ENCODE results near the gene SEMA3D.
"Not testable (repeated sequence)": the region's sequence is repeated elsewhere in the genome, so short reads cannot be mapped to it uniquely, and the experiment has no call there.

SEMA3D gene

DNA sequence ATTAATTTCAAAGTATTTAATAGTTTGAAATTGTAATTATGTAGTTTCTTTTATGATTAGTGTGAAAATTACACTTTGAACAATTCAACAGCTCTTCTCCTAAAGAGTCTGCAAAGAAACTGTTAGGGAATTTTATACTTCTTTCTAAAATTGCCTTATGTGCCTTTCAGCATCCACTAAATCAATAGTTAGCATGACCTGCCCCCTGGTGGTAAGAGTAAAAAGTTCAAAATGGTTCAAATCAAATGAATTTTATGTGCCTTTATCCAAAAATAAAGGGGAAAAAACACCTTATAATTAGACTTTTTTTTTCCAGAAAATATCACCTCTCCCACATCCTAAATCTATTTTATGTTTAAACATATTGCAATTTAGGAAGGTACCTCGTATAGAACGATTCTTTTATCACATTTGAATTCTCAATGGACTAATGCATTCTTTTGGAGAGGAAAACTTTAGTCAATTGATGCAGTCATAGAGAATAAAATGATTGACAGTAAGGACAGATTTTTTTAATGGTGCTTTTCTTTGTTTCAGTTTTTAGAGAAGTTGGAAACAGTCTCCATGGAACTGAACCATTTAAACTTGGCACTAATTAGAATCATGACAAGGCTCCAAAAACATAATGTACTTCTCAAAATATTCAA, 163.7 kb downstream of the SEMA3D start:
- DNase-seq: peak; percentile 41

GRCh38 chr7:85022064-85022697, 164.7 kb downstream of the SEMA3D start:
- DNase-seq: no peak

DNA sequence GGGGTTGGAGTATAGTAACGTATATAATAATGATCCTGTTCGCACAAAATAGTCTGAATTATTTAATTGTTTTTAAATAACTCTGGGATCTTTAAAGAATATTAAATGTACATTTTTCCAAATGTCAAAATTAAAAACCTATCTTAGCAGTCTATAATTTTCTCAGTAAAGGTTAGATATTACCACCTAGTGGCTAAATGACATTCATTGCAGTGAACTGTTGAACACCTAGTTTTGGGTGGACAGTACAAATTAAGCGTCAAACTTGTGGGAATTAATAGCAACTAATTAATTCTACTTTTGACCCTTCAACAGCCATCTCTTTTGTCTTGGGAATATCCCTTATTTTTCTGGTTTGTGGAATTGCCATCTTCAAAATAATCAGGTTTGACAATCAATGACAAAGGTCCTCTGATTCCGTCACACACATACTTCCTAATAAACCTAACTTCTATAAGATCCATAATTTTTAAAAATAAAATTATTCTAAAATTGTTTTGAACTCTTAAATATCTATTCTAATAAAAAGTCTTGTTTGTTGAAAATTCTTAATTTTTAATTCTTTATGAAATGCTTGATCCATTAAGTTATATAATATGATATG, 165.7 kb downstream of the SEMA3D start:
- no peak for DNase-seq

- no peak for DNase-seq
Observed at GRCh38 chr7:85019778-85020177, 167.1 kb downstream of the SEMA3D start.

- DNase-seq: no peak
Observed at GRCh38 chr7:85019176-85019575, 167.7 kb downstream of the SEMA3D start.

DNA sequence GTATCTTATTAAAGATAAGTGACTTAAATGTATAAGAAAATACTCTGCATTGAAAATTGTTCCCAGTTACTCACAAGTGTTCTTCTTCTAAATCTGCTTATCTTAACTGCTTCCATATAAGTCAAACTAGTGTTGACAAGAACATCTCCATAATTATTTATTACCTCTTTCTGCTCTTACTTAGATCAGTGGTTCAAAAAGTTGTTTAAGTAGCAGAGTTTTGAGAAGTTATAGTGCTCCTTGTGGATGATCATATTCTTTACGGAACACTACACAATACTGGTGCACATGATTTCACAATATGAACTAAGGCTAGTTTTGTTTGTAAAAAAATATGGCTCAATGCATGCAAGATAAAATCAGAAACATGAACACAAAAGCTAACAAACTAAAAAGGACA, 168.4 kb downstream of the SEMA3D start:
- no peak for DNase-seq

DNA sequence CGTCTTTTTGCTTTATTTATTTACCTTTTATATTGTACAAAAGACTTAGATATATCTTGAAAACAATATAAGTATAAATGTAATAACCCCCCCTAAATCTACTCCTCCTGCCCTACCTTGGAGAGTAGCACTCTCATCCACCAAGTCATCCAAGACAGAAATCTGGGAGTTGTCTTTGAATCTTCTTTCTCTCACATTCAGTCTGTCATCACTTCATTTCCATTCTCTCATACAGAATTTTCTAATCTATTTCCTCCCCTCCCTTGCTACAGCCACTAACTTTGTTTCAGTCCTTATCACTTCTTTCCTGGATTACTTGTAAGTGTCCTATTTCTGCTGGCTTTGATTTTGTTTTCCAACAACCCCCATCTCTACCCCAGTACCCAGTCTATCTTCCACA, 170.6 kb downstream of the SEMA3D start:
- no peak for DNase-seq

DNA sequence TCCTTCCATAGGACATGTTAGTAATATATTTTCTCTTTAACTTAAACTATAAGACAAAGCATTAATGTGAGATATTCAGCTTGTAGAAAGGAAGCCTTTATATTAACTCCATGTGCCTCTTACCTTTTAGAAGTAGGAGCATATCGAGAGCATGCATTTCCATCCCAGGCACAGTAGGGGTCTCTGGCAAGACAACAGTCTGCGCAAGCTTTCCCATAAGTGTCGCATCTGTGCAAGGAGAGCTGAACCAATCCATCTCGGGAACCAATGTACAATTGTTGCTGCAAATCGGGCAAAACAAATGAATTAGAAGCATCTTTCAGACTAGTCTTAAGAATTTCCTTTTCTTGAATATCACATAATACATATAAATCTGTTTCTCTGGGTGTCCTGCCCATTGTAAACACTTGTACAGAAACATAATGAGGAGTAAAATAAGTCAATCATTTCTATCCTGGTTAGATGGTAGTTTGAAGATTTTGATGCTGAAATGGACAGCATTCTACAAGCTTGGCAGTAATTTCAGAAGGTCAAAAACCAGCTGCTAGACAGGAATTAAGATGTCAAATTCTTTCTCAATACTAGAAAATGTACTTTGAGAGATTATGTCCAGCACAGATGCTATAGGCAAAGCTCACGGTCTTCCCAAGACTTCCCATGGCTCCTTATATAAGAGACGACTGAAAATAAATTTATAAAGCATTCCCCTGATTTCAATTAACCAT, 171.8 kb downstream of the SEMA3D start:
- DNase-seq: no peak

GRCh38 chr7:85011127-85011526, 175.7 kb downstream of the SEMA3D start:
- DNase-seq: no peak

DNA sequence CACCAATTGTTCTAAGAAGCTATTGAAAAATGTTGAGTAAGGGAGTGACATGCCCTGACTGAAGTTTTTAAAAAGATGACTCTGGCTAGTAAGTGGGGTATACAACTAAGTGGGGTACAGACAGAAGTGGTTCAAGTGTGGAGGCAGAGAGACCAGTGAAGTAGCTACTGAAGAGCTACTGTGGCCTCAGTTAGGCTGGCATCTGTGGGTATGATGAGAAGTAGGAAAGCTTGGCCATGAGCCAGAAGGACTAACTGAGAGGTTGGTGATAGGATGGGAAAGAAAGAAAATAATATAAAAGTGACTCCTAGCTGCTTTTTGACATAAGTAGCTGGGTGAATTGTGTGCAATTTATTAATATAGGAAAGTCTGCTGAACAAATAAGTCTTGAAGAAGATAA, 176.6 kb downstream of the SEMA3D start:
- no peak for DNase-seq

- DNase-seq: no peak
Observed at GRCh38 chr7:85006754-85007153, 180.1 kb downstream of the SEMA3D start.

- no peak for DNase-seq
Observed at GRCh38 chr7:85004402-85004801, 182.5 kb downstream of the SEMA3D start.

- DNase-seq: no peak
Observed at GRCh38 chr7:85001495-85002345, 185.1 kb downstream of the SEMA3D start.

GRCh38 chr7:85000735-85001350, 186.0 kb downstream of the SEMA3D start:
- DNase-seq: no peak

DNA sequence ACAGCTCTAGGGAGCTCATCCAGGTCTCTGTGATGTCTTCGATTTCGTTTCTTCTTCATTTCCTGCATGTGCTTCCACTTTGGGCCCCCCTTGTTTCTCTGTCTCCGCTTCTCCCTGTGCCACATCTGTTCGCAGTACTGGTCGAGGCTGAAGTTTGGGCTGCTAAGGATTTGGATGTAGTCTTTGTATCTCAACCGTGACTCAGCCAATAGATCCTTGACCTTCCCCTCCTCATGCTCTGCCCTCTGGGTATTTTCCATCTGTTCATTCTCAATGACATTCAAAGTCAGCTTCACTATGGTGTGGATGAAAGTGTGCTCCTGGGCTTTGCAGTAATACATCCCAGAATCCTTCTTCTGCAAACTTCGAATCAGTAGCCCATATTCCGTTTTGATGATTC, 187.4 kb downstream of the SEMA3D start:
- DNase-seq: no peak

- DNase-seq: no peak
Observed at GRCh38 chr7:84998665-84999064, 188.2 kb downstream of the SEMA3D start.

DNA sequence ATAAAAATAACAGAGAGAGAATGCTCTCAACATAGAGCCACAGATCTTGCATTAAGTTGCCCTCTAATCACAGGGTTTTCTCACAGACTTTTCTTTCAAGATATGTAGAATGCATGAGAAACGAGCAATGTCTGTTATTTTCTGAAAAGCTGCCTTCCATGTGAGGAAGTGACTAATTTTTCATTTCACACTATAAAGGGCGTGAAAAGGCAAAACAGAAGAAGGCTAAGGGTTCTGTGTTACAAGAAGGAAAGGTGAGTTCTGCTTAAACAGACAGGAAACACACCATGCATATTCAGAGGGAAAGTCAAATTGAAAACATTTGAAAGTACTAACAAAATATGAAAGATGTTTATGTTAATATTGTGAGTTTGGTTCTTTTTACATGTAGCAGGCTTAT, 189.2 kb downstream of the SEMA3D start:
- DNase-seq: no peak

- DNase-seq: not testable (repeated sequence)
Observed at GRCh38 chr7:84992954-84993353, 193.9 kb downstream of the SEMA3D start.

GRCh38 chr7:84985073-84985784, 201.6 kb downstream of the SEMA3D start:
- DNase-seq: no peak

GRCh38 chr7:84982199-84982598, 204.7 kb downstream of the SEMA3D start:
- DNase-seq: no peak

DNA sequence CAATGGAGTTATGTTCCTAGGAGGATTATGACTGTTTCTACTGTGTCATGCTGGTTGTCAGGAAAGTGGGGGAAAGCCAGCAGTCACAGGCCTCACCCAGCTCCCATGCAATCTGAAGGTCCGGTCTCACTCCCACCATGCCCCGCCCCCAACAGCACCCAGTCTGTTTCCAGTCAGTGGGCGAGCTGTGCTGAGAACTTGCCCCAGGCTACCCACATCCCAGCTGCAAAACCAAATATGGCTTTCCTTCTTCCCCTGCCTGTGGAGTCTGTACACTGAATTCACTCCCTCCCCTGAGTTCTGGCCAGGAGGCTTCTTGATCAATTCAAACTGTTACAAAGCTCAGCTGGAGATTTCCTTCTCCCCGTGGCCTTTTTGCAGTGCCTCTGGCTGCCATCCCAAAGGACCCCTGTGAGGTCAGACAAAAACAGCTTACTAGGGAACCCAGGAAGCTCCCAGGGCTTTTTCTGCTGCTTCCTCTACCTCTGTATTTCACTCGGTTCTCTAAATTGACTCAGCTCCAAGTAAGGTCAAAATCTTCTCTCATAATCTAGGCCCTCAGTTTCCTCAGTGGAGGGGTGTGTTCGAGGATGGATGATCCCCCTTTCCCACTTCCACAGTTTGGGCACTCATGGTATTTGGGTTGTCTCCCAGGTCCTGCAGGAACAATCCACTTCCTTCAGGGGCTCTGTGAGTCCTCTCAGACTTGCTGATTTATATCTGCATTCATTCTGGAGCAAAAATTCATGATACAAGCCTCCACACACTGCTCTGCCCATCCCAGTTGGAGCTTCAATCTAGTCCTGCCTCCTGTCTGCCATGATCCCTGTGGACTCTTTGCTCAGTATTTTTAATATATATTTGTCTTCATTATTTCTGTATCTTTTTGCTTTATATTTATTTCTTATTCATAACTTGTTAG, 205.5 kb downstream of the SEMA3D start:
- peak; percentile 93 for DNase-seq
